Uterus (tissue), 4 donors: ENCODE measurements around the gene IER2. TPM values are rescaled to one million over a fixed set of nuclear protein-coding genes. Genes with fewer than 3 reads are reported as not detected.
"Not testable (repeated sequence)": the region's sequence is repeated elsewhere in the genome, so short reads cannot be mapped to it uniquely, and the experiment has no call there.

Source experiments
- DNase-seq, 2 donors: peaks; one replicate each; pipeline ENCODE4 v3.0.0-alpha.2; 2019 to 2020
- H3K27ac ChIP-seq, 2 donors: fragments of 200-600 bp; sonication (generic); 1 replicate in 1 of 2; 2 replicates in 1 of 2; pipeline ENCODE4 v1.5.1; 2016 to 2018
- H3K27me3 ChIP-seq, 2 donors: fragments of 200-600 bp; sonication (generic); one replicate each; pipeline ENCODE4 v1.5.1; 2018 to 2019; ENCODE audit warnings: control low read depth in 1 of 2
- H3K36me3 ChIP-seq, 2 donors: fragments of 200-600 bp; sonication (generic); one replicate each; pipeline ENCODE4 v1.5.1; 2019; ENCODE audit warnings: control low read depth in 1 of 2
- H3K4me1 ChIP-seq, 2 donors: fragments of 200-600 bp; sonication (generic); one replicate each; pipeline ENCODE4 v1.5.1; 2018 to 2019; ENCODE audit warnings: control low read depth in 1 of 2
- H3K4me3 ChIP-seq, 2 donors: fragments of 200-600 bp; sonication (generic); 1 replicate in 1 of 2; 2 replicates in 1 of 2; pipeline ENCODE4 v1.5.1; 2018 to 2019; ENCODE audit warnings: mild to moderate bottlenecking in 1 of 2
- H3K9me3 ChIP-seq, 2 donors: fragments of 200-600 bp; sonication (generic); one replicate each; pipeline ENCODE4 v1.5.1; 2019; ENCODE audit warnings: control low read depth in 1 of 2
- POLR2A ChIP-seq, 2 donors: fragments of 450-650 bp; IDR thresholded peaks; one replicate each; pipeline ENCODE4 v1.6.1; 2016; ENCODE audit warnings: antibody characterized with exemption in 2 of 2, mild to moderate bottlenecking in 1 of 2, moderate library complexity in 1 of 2
- intact Hi-C: fragments of 100-400 bp; cut with DNase I; formaldehyde crosslinking; loops from one replicate; pipeline ENCODE4 v1.15.1; 2023; ENCODE audit warnings: low total_unique reads
- total RNA-seq, 4 donors: library from RNA; depleted of rRNA in 3 of 4; stranded (reverse); fragments of >200 nt in 3 of 4; gene quantifications; one replicate each; pipeline versions ENCODE4 v1.1.0 to v1.2.4, GENCODE V29; 2014 to 2023
- TF ChIP-seq, protein P1 (sequence below), 4 experiments: fragments of 200-600 bp in 2 of 4; fragments of 450-650 bp in 2 of 4; sonication (generic) in 2 of 4; IDR thresholded peaks; one replicate each; pipeline ENCODE4 v1.5.1; 2016 to 2019; ENCODE audit warnings: antibody characterized with exemption in 4 of 4, mild to moderate bottlenecking in 2 of 4, moderate library complexity in 1 of 4
- donor health status: DM: yes; HTN: yes; CAD: no.

Gene IER2
- total RNA-seq, 4 donors from 2014 or later, result 15.1 to 108 (median 66.7) TPM

DNA sequence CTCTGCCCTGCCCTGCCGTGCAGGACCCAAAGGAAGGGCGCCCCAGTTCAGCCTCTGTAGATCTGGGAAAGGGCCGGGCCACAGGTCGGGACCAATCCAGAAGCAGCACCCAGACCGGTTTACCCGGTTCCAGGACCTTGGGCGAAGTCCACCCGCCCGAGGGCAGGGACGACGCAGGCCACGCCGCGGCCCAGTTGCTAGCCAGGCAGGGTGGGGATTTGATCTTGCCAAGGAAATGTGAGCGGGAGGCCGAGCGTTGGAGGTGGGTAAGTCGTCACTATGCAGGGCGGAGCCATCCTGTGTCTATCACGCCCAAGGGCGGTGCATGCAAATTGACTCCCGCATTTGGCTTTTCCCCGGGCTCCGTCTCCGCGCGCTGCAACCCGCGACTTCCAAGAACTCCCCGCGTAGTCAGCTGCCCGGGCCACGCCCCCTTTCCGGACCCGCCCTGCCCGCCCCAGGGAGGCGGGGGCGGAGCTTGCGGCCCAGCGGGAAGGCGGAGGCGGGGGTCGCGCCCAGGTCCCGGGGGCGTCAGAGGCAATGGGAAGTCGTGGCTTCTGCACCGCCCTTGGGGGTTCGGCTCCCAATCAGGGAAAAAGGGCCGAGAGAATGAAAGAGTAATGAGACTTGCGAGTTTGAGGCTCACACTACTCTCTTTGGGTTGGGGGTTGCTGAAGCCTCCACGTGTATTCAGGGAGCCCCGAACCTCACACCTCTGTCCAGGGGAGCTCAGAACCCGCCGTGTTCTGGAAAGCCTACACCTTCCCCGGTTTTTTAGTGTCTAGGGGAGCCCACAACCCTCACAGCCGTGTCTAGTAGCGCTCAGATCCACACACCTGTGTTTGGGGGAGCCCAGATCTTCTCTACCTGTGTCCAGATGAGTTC lies 12.8 kb downstream of the IER2 start:
- Histone ChIP-seq H3K4me3 (peak overlapping the region; percentile 34 to 36), H3K27ac (peak overlapping the region; percentile 95 to 96), H3K9me3 (no peaks in the 10 kb centered on the region), H3K4me1 (peaks cover 5 to 16% of the 10 kb centered on the region in 2 donors), H3K27me3 (no peaks in the 10 kb centered on the region), H3K36me3 (no peaks in the 10 kb centered on the region)
- TF ChIP-seq, protein P1, sequence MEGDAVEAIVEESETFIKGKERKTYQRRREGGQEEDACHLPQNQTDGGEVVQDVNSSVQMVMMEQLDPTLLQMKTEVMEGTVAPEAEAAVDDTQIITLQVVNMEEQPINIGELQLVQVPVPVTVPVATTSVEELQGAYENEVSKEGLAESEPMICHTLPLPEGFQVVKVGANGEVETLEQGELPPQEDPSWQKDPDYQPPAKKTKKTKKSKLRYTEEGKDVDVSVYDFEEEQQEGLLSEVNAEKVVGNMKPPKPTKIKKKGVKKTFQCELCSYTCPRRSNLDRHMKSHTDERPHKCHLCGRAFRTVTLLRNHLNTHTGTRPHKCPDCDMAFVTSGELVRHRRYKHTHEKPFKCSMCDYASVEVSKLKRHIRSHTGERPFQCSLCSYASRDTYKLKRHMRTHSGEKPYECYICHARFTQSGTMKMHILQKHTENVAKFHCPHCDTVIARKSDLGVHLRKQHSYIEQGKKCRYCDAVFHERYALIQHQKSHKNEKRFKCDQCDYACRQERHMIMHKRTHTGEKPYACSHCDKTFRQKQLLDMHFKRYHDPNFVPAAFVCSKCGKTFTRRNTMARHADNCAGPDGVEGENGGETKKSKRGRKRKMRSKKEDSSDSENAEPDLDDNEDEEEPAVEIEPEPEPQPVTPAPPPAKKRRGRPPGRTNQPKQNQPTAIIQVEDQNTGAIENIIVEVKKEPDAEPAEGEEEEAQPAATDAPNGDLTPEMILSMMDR (IDR thresholded peaks at IDR 0.05), result no peak
- TF ChIP-seq POLR2A (IDR thresholded peaks at IDR 0.05), result peak; percentile 52 to 71
- intact Hi-C loops, result no loop called here
- DNase-seq, result peak; percentile 97 to 98

DNA sequence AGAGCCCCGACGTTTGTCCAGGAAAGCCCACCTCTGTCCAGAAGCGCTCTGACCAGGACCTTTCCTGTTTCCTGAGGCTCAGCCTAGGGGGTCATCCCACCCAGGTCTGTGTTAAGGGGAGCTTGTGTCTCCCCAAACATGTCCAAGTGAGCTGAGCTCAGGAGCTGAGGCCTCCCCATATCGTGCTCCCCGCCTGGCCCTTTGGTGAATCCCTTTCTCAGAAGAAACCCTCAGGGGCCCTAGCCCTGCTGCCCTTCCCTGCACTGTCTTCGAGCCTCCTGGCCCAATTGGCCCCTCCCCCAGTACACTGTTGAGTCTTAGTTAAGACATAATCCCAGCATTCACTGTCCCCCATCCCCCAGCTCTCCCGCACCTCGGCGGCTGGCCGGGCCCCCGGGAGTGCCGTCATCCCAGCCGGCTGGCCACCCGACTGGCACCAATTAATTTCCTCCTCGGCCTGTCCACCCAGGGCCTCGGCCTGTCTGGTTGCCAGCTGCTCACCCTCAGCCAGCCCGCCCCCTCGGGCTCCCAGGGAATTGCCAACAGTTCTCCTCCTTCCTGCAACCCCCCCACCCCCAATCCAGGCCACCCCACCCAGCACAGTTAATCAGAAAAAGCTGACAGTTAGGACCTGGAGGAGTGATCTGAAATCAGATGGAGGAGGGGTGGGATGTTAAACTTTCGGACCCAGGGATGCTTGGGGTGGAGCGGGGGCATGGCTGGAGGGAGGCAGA lies 13.6 kb downstream of the IER2 start:
- Histone ChIP-seq H3K9me3 (no peaks in the 10 kb centered on the region), H3K4me1 (peaks cover 5 to 16% of the 10 kb centered on the region in 2 donors), H3K27ac (peak overlapping the region; percentile 95 to 96), H3K27me3 (no peaks in the 10 kb centered on the region), H3K36me3 (no peaks in the 10 kb centered on the region), H3K4me3 (peak overlapping the region; percentile 34 to 36)
- peak; percentile 88 for DNase-seq
- intact Hi-C loops, result no loop called here
- TF ChIP-seq POLR2A (IDR thresholded peaks at IDR 0.05), result peak in 1 of 2 donors; percentile 59
- TF ChIP-seq, protein P1 (IDR thresholded peaks at IDR 0.05), result no peak

DNA sequence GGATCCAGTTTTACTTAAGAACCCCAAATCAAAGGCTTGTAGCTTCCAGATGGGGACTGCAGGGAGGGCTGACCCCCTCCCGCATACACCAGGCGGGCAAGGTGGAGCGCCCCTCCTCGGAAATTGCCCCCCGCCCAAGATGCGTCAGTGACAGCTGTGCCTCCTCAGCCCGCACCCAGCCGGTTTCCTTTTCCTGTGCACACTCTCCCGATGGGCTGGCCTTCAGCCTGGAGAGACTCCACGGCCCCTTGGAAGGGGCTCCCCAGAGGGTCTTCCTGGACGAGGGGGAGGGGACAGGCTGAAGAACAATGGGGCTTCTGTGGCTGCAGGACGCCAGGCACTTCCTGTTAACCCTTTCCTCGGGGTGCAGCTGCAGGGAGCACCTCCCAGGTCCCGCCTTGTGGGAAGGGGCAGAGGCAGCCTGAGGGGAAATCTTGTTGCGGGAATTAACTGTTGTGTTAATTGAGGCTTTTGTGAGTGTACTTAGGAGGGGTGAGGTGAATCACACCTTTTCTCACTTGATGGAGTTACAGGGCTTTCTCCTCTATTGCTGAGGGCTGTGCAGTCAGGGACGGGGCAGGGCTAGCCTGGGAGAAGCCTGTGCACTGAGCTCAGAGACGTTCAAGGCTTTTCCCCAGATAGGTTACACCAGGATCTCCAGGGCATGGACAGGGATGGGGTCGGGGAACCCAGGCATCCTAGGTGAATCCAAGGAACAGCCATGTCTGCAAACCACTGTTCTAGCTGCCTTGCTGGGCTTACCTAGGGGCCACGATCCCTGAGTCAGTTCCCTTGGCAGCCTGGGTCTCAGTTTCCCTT lies 14.3 kb downstream of the IER2 start:
- peak; percentile 64 to 65 for DNase-seq
- H3K36me3 ChIP-seq, result no peaks in the 10 kb centered on the region
- H3K27ac ChIP-seq, result peak overlapping the region; percentile 95 to 96
- peaks cover 5 to 16% of the 10 kb centered on the region in 2 donors for H3K4me1 ChIP-seq
- H3K9me3 ChIP-seq, result no peaks in the 10 kb centered on the region
- H3K27me3 ChIP-seq, result no peaks in the 10 kb centered on the region
- intact Hi-C loops, result no loop called here
- peak overlapping the region; percentile 14 to 24 for H3K4me3 ChIP-seq
- no peak for TF ChIP-seq POLR2A (IDR thresholded peaks at IDR 0.05)
- TF ChIP-seq, protein P1 (IDR thresholded peaks at IDR 0.05), result no peak

DNA sequence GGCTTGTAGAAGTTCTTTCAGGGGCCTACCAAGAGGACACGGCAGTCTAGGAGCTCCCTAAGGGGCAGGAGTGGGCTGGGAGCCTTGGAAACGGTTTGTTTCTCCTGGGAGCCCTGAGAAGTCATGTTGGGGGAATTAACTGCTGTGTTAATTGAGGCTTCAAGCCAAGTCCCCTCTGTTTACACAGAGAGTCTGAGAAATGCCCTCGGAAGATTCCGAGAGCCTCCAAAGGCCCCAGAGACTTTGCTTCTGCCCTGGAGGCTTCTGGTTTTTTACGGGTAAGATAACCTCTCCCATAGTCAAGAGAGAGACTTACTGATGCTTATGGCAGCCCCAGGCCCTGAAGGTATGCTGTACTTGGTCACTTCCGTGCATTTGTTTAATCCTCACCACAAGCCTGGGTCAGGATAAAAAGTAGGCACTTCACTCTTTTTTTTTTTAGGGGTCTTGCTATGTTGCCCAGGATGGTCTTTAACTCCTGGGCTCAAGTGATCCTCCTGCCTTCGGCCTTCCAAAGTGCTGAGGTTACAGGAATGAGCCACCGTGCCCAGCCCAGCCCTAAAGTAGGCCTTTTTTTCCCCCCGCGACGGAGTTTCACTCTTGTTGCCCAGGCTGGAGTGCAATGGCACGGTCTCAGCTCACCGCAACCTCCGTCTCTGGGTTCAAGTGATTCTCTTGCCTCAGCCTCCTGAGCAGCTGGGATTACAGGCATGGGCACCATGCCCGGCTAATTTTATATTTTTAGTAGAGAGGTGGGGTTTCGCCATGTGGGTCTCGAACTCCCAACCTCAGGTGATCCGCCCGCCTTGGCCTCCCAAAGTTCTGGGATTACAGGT lies 15.2 kb downstream of the IER2 start:
- Histone ChIP-seq H3K4me3 (no peak overlapping the region), H3K4me1 (peaks cover 5 to 16% of the 10 kb centered on the region in 2 donors), H3K27ac (peak overlapping the region; percentile 95 to 96), H3K36me3 (no peaks in the 10 kb centered on the region), H3K9me3 (no peaks in the 10 kb centered on the region), H3K27me3 (no peaks in the 10 kb centered on the region)
- intact Hi-C loops, result no loop called here
- TF ChIP-seq, protein P1 (IDR thresholded peaks at IDR 0.05), result no peak
- TF ChIP-seq POLR2A (IDR thresholded peaks at IDR 0.05), result no peak
- no peak for DNase-seq

DNA sequence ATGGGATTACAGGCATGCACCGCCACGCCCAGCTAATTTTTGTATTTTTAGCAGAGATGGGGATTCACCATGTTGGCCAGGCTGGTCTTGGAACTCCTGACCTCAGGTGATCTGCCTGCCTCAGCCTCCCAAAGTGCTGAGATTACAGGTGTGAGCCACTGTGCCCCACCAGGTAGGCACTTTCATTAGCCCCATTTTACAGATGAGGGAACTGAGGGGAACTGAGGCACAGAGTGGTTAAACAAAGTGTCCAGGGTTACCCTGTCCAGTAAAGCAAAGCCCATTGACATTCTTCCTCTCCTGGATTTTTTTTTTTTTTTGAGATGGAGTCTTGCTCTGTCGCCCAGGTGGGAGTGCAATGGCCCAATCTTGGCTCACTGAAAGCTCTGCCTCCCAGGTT lies 15.9 kb downstream of the IER2 start:
- Histone ChIP-seq H3K4me1 (peaks cover 5 to 16% of the 10 kb centered on the region in 2 donors), H3K27ac (peak overlapping the region; percentile 87 to 92)
- H3K36me3 ChIP-seq, intact Hi-C loops, DNase-seq, H3K4me3 ChIP-seq, H3K9me3 ChIP-seq, H3K27me3 ChIP-seq: not testable (repeated sequence)
